ENCODE data around the gene EMX2.

EMX2 gene

DNA sequence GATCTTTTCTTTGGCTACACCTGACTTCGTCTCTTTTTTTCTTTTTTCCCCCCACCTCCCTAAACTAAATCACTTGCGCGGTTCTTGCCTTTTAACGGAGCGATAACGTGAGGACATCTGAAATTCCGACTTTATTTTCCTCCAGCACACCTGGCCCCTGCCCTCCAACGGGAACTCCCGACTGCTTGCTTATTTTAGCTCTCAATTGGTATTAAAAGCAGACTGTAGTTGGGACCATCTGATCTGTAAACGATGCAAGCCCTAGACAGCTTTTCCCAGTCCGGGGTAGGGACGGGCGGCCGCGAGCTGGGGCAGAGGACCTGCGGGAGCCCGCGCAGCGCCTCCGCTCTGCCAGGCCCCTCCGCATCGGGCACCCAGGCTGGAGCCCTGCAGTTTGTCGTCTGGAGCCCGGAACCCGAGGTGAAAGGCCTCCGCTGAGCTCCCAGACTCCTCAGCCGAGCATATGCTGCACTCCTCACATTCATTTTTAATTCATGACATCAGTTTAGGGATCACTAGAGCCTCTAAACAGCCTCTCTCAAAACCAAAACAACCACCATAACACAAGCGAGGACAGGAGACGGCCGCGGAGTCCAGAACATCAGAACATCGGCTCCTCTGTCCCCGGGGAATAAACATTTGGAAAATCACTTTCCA is 10.0 kb upstream of the EMX2 start:
- DNase-seq, result no peak

DNA sequence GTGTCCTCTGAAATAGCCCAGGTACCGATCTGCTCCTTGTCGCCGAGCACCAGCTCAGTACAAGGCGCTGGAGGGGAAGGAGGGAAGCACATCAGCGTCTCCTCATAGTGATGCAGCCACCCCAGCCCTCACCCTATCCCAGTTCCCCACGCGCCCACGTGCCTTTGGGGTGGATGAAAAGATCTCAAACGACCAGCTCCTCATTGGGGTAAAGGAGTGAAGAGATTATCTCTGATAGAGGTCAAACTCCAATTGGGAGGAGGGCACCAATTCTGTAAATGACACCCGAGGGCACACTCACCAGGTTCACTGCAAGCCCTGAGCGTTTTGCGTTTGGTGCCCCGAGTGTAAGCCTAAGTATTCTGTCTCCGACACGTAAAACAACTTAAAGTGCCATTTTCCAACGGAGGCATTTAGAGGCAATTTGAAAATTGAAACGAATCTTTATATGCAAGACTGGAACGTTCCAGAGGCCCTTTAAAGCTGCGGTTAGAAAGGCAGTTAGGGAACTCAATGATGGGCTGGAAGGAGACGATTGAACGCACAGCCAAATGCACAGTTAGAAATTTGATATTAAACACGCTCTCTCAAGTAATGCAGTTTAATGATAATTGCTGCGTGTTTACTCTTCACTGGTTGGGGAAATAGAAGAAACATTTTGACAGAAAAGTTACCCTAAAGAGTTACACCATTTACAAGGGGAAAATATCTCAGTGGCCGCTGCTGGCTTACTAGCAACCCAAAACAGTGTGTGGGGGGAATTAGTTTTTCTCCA is 8.9 kb upstream of the EMX2 start:
- DNase-seq, result no peak

- no peak for DNase-seq
Measured at GRCh38 chr10:117534321-117535297, 7.9 kb upstream of the EMX2 start.

DNA sequence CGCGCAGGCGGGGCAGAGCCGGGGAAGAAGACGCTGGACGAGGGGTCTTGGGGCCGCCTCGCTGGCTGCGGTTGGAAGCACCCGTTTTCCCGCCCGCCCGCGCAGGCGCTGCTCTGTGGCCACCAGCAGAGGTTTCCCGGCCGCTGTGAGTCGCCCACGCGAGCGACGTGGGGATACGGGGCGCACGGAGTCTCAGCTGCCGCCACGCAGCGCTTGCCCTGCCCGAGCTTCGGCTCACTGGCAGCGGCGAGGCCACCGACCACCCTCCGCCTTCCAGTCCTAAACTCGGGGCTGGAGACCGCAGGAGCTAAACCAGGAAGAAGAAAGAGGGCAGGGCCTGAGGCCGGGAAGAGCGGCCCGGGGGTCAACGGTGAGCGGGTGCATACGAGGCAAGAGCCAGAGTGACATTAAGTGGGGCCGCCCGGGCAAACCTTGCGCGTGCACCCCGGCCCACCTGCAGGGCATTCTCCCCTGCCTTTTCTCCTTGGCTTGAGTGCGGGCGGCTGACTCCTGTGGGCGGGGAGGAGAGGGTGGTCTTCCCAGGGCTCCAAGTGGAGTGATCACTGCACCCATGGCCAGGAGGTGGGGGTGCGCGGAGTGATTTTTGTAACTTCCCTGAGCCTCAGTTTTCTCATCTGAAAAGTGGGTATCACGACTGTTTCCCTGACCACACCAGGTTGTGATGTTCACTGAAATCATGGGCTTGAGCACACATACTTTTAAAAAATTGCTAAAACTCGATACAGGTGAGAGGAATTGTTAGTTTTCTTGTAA is 7.1 kb upstream of the EMX2 start:
- no peak for DNase-seq

- DNase-seq, result no peak
Measured at GRCh38 chr10:117536072-117536865, 6.3 kb upstream of the EMX2 start.

DNA sequence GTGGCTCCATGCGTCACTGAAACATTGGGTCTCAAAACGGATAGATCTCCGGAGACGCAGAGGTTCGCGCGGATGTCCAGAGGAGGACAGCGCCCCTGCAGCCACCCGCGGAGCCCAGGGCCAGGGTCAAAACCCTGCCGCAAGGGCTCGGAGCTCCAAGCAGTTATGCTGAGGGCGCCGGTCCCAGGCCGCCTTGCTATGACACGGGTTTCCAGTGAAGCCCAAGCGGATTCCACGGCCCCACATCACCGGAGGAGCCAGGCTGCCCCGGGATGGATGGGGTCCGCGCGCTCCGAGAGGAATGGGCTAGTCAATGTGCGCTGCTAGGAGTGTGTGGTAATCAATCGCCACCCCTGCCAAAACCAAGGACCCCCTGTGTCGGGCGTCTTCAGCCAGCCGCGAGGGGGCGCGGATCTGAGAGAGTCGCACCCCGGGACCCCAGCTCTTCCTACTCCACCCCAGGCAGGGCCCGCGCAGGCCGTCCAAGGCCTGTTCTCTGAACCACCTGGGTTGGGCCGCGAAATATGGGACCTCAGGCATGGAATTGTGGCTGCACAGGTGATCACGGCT is 5.6 kb upstream of the EMX2 start:
- DNase-seq, result no peak

DNA sequence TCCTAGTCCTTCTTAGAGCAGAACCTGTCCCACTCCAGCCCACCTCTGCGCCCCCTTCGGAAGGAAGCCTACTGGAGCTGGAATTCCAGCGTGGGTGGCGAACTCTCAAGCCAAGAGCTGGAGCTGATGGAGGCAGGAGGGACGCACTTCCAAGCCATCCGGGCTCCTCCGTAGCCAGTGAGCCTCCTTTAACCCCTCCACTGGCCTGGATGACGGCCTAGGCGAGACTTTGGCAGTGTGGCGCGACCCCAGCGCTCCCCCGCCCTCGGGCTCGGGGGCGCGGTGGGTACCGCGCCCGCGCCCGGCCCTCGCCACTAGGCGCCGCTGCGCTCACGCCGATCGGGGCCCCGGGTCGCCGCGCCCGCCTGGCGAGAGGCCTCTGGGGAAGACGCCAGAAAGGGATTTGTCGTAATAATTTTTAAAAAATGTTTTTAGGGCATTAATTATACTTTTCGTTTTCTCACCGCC is 5.1 kb upstream of the EMX2 start:
- DNase-seq, result no peak

DNA sequence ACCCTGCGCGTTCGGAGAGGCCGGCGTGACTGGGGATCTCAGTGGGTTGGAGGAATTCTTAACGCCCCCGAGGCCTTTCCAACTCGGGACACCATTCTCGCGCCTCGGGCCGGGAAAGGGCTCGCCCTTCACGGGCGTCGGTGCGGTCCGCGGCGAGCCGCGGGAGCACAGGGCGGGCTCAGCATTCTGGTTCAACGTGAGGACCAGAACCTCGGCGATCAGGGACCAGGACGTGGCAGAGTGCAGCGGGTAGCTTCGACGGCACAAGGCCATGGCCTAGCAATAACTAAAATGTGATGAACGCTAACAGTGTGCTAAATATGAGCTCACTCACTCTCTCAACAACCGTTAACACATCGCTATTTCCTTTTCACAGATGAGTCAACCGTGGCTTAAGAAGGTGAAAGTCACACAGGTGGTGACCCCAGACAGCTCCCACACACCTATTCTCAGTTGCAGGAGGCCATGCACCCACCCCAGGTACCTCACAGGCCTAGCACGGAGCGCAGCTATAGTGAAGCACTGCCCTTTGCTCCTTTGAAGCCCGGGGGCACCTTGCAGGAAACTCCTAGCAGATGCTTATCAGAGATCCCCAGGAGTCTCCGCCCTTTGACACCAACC is 4.5 kb upstream of the EMX2 start:
- DNase-seq, result no peak

DNA sequence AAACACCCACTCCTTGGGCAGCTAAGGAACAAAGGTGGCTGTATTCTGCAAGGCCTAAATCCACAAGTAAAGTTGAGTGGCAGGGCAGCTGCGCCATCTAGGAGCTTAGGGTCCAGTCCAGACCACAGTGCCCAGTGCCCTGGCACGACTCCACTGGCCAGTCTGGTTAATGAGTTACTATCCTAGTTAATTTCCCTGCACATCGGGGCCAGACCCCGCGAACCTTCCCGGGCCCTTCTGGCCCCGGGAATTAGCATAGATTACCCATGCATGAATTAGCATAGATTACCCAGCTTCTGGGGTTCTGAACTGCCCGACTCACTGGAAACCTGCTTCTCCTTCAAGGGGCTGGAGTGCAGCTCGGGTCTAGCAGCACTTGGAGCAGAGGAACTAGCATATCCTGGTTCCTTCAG is 3.2 kb upstream of the EMX2 start:
- DNase-seq, result no peak

- no peak for DNase-seq
Measured at GRCh38 chr10:117539903-117540639, 2.5 kb upstream of the EMX2 start.

- DNase-seq, result no peak
Measured at GRCh38 chr10:117540640-117541404, 1.7 kb upstream of the EMX2 start.

- no peak for DNase-seq
Measured at GRCh38 chr10:117541405-117541908, 1.1 kb upstream of the EMX2 start.

DNA sequence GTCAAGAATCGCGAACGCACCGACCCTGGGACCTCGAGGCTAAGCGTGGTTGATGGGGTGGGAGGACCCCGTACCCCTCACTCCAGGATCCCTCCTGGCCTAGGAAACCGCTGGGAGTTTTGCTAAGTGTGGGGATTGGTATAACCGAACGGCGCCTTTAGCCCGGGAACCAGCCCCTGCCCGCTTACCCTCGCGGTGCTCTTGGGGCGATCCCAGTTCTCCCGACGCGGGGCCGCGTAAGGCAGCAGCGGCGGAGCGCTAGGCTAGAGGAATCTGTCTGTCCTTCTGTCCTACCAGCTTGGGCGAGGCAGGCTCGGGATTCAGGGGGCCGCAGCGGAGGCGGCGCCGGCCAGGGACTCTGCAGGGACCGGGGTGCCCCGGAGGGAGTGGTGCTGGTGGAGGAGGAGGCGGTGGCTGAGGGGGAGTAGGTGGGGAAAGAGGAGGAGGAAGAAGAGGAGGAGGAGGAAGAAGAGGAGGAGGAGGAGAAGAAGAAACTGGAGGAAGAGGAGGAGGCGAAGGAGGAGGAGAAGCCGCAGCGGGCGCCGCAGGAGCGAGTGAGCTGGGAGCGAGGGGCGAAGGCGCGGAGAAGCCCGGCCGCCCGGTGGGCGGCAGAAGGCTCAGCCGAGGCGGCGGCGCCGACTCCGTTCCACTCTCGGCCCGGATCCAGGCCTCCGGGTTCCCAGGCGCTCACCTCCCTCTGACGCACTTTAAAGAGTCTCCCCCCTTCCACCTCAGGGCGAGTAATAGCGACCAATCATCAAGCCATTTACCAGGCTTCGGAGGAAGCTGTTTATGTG is 439 bp upstream of the EMX2 start:
- DNase-seq, result no peak

DNA sequence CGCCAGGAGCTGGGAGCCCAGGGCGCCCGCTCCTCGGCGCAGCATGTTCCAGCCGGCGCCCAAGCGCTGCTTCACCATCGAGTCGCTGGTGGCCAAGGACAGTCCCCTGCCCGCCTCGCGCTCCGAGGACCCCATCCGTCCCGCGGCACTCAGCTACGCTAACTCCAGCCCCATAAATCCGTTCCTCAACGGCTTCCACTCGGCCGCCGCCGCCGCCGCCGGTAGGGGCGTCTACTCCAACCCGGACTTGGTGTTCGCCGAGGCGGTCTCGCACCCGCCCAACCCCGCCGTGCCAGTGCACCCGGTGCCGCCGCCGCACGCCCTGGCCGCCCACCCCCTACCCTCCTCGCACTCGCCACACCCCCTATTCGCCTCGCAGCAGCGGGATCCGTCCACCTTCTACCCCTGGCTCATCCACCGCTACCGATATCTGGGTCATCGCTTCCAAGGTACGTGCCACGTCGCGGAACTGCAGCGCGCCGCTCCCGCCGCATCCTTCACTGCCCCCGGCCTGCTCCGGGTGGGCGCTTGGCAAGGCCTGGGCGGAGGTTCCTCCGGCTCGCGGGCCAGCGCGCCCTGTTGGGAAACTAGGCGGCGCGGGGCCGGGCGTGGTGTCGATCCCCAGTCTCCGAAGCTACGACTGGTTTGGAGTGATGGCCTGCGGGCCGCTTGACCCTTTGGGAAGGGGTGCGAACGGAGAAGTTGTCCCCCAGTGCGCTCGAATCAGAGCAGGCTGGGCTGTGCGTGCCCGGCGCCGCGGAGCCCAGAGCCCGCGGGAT is 868 bp downstream of the EMX2 start:
- DNase-seq, result no peak

- DNase-seq, result no peak
Measured at GRCh38 chr10:117544004-117544701, 1.6 kb downstream of the EMX2 start.

DNA sequence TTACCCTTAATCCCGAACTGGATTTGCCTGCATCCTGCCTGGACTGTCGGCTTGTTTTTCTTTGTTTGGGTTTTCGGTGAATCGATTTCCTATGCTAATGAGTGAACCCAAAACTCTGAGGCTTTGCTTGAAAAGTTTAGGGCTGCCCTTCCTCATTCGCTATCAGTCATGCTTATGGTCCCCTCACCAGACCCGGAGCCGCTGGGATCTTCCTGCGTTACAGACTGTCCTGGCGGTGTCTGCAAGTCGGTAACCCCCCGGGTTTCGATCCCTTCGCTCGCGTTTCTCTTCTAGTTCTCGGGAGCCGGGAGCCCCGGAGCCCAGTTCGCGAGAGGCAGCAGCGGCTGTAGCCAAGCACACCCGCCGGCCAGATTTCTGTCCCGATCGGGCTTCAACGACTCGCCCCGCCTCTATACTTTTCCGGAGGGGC is 2.2 kb downstream of the EMX2 start:
- DNase-seq, result no peak

Measured in GDM1 (cell line).